GM23338 (cell line): ENCODE results near the gene BAAT. TPM values are rescaled to one million over a fixed set of nuclear protein-coding genes. Genes with fewer than 3 reads are reported as not detected.

Experiments used
- ATAC-seq: fragments of 200-7000 bp; cut with Tn5 transposase; 3 replicates; pipeline ENCODE4 v1.9.1; 2020
- DNase-seq: peaks from one replicate; pipeline ENCODE4 v3.0.0-alpha.2; 2015; ENCODE audit warnings: low spot score
- H2AFZ ChIP-seq: fragments of 200-600 bp; sonication (generic); 2 replicates; pipeline ENCODE4 v1.8.0; 2016; ENCODE audit warnings: antibody characterized with exemption, mild to moderate bottlenecking, moderate library complexity
- H3F3A ChIP-seq: fragments of 200-600 bp; sonication (generic); replicated peaks from 2 replicates; pipeline ENCODE4 v1.8.0; 2017; ENCODE audit warnings: antibody characterized with exemption, mixed run types, low read depth
- H3K27ac ChIP-seq: fragments of 200-600 bp; sonication (generic); 2 replicates; pipeline ENCODE4 v1.6.1; 2016; ENCODE audit warnings: low read depth
- H3K27me3 ChIP-seq: fragments of 200-600 bp; sonication (generic); 2 replicates; pipeline ENCODE4 v1.8.0; 2016; ENCODE audit warnings: mild to moderate bottlenecking, mixed run types, moderate library complexity; ENCODE audit not compliant: insufficient read depth
- H3K36me3 ChIP-seq: fragments of 200-600 bp; sonication (generic); 2 replicates; pipeline ENCODE4 v1.8.0; 2016; ENCODE audit warnings: mild to moderate bottlenecking; ENCODE audit not compliant: insufficient read depth
- H3K4me1 ChIP-seq: fragments of 200-600 bp; sonication (generic); 2 replicates; pipeline ENCODE4 v1.8.0; 2016; ENCODE audit warnings: mild to moderate bottlenecking, moderate library complexity; ENCODE audit not compliant: insufficient read depth
- H3K4me2 ChIP-seq: fragments of 200-600 bp; sonication (generic); 2 replicates; pipeline ENCODE4 v1.7.1; 2017; ENCODE audit warnings: mixed run types
- H3K4me3 ChIP-seq: fragments of 200-600 bp; sonication (generic); 2 replicates; pipeline ENCODE4 v1.6.1; 2016; ENCODE audit warnings: mixed run types
- H3K79me2 ChIP-seq: fragments of 200-600 bp; sonication (generic); replicated peaks from 2 replicates; pipeline ENCODE4 v1.8.0; 2017; ENCODE audit warnings: mild to moderate bottlenecking; ENCODE audit not compliant: insufficient read depth
- H3K9me2 ChIP-seq: fragments of 200-600 bp; sonication (generic); 2 replicates; pipeline ENCODE4 v1.8.0; 2017; ENCODE audit not compliant: insufficient read depth
- H4K20me1 ChIP-seq: fragments of 200-600 bp; sonication (generic); replicated peaks from 2 replicates; pipeline ENCODE4 v1.8.0; 2017; ENCODE audit warnings: mild to moderate bottlenecking; ENCODE audit not compliant: insufficient read depth
- H3K27ac Mint-ChIP-seq: 2 replicates; pipeline ENCODE4 v1.8.0; 2020; ENCODE audit warnings: inconsistent platforms, mild to moderate bottlenecking, moderate library complexity, mixed read lengths
- H3K27me3 Mint-ChIP-seq: 3 replicates; pipeline ENCODE4 v1.8.0; 2022; ENCODE audit warnings: low read depth, mild to moderate bottlenecking, moderate library complexity, mixed read lengths, inconsistent platforms; ENCODE audit not compliant: insufficient read depth, poor library complexity
- H3K36me3 Mint-ChIP-seq: 3 replicates; pipeline ENCODE4 v1.8.0; 2021; ENCODE audit warnings: low read depth, mild to moderate bottlenecking, inconsistent platforms, moderate library complexity, mixed read lengths
- H3K4me1 Mint-ChIP-seq: 3 replicates; pipeline ENCODE4 v1.8.0; 2020; ENCODE audit warnings: mild to moderate bottlenecking, inconsistent platforms, mixed read lengths
- H3K4me3 Mint-ChIP-seq: 3 replicates; pipeline ENCODE4 v1.8.0; 2021; ENCODE audit warnings: moderate library complexity, mild to moderate bottlenecking, inconsistent platforms, mixed read lengths
- H3K9me3 Mint-ChIP-seq: 3 replicates; pipeline ENCODE4 v1.8.0; 2020; ENCODE audit warnings: moderate library complexity, mild to moderate bottlenecking, inconsistent platforms, mixed read lengths
- CREB1 ChIP-seq: fragments of 250-450 bp; sonication (Bioruptor Pico); IDR thresholded peaks from 2 replicates; pipeline ENCODE4 v1.5.0; 2020; ENCODE audit warnings: low read depth, mild to moderate bottlenecking, moderate library complexity
- CTCF ChIP-seq, 2 experiments: fragments of 200-600 bp in 1 of 2; sonication (generic) in 1 of 2; conservative IDR thresholded peaks; 2 replicates each; pipeline versions ENCODE4 v1.5.1 to v1.6.1; 2016 to 2017; ENCODE audit warnings: antibody characterized with exemption in 2 of 2, low read depth in 2 of 2, mild to moderate bottlenecking in 2 of 2, moderate library complexity in 1 of 2
- ETS1 ChIP-seq: IDR thresholded peaks from 2 replicates; pipeline ENCODE4 v1.6.1; 2016; ENCODE audit warnings: antibody characterized with exemption
- EZH2 ChIP-seq: fragments of 200-600 bp; sonication (generic); IDR thresholded peaks from one replicate; pipeline ENCODE4 v1.8.0; 2017; ENCODE audit warnings: antibody characterized with exemption, mild to moderate bottlenecking, low read depth; ENCODE audit not compliant: unreplicated experiment
- EZH2phosphoT487 ChIP-seq: fragments of 200-600 bp; sonication (generic); IDR thresholded peaks from one replicate; pipeline ENCODE4 v1.8.1; 2018; ENCODE audit warnings: antibody characterized with exemption; ENCODE audit not compliant: unreplicated experiment
- POLR2AphosphoS5 ChIP-seq: IDR thresholded peaks from 2 replicates; pipeline ENCODE4 v1.6.1; 2016; ENCODE audit warnings: antibody characterized with exemption, low read depth
- REST ChIP-seq: IDR thresholded peaks from one replicate; pipeline ENCODE4 v1.6.1; 2018; ENCODE audit warnings: antibody characterized with exemption; ENCODE audit not compliant: unreplicated experiment
- STAT1 ChIP-seq: IDR thresholded peaks from one replicate; pipeline ENCODE4 v1.6.1; 2016; ENCODE audit warnings: antibody characterized with exemption; ENCODE audit not compliant: unreplicated experiment
- ZNF114 ChIP-seq: fragments of 250-450 bp; sonication (Bioruptor Pico); IDR thresholded peaks from 2 replicates; pipeline ENCODE4 v1.5.0; 2020; ENCODE audit warnings: mild to moderate bottlenecking, moderate library complexity
- ZNF331 ChIP-seq: fragments of 250-450 bp; sonication (Bioruptor Pico); IDR thresholded peaks from 2 replicates; pipeline ENCODE4 v1.5.0; 2020; ENCODE audit warnings: low read depth, mild to moderate bottlenecking, moderate library complexity
- polyA plus RNA-seq: library from polyadenylated mRNA; unstranded; fragments of >200 nt; fragmentation: Nextera tagmentation; extraction: Ambion mirVana; gene quantifications from 2 replicates; pipeline ENCODE4 v1.2.1, GENCODE V29; 2016
- total RNA-seq: library from RNA; depleted of rRNA; stranded (reverse); fragments of >200 nt; shearing (Covaris generic); gene quantifications from 2 replicates; pipeline ENCODE4 v1.2.3, GENCODE V29; 2014

The BAAT gene
- total and polyA plus RNA-seq, 2 experiments from 2014 or later: 0.08 to 0.14 TPM

- ATAC-seq (no peak), DNase-seq (no peak)
- Histone ChIP-seq H2AFZ (no peak overlapping the region), H3K9me2 (no peaks in the 10 kb centered on the region), H3K27me3 (no peaks in the 10 kb centered on the region), H3K27ac (no peak overlapping the region), H3K4me1 (no peaks in the 10 kb centered on the region), H3K79me2 (no peaks in the 10 kb centered on the region), H3K36me3 (no peaks in the 10 kb centered on the region), H4K20me1 (no peaks in the 10 kb centered on the region), H3K4me2 (no peak overlapping the region), H3K4me3 (no peak overlapping the region), H3F3A (no peaks in the 10 kb centered on the region)
- Mint-ChIP-seq H3K9me3 (peaks cover 14% of the 10 kb centered on the region), H3K4me3 (no peak overlapping the region), H3K36me3 (0 out of 3 replicates have a peak, but pooled peaks cover 5% of the 10 kb centered on the region), H3K4me1 (peaks cover 5% of the 10 kb centered on the region; the same call in 2 of the 3 replicates), H3K27ac (no peak overlapping the region), H3K27me3 (no peaks in the 10 kb centered on the region)
- no peak for TF ChIP-seq ETS1
- TF ChIP-seq CREB1 (CRISPR knock-in tag): no peak
- no peak for TF ChIP-seq CTCF (conservative IDR thresholded peaks at IDR 0.05; ENCODE audit: low read depth in 2 of 2)
- TF ChIP-seq ZNF331 (CRISPR knock-in tag): no peak
- TF ChIP-seq REST: no peak
- TF ChIP-seq EZH2: no peak
- no peak for TF ChIP-seq POLR2AphosphoS5
- no peak for TF ChIP-seq ZNF114 (CRISPR knock-in tag)
- no peak for TF ChIP-seq STAT1
These were observed 32.6 kb upstream of the BAAT start for GRCh38 chr9:101417389-101417788.

- no peak overlapping the region for H2AFZ ChIP-seq
- no peaks in the 10 kb centered on the region for H3K4me1 ChIP-seq
- H3K4me3 Mint-ChIP-seq: no peak overlapping the region
- TF ChIP-seq EZH2phosphoT487: no peak
- TF ChIP-seq CTCF (conservative IDR thresholded peaks at IDR 0.05; ENCODE audit: low read depth in 2 of 2): no peak
- H3K4me1 Mint-ChIP-seq: no peaks in the 10 kb centered on the region
- no peaks in the 10 kb centered on the region for H3K9me2 ChIP-seq
- peaks cover 19% of the 10 kb centered on the region for H3K36me3 Mint-ChIP-seq
- no peak overlapping the region for H3K27ac ChIP-seq
- no peaks in the 10 kb centered on the region for H3K27me3 Mint-ChIP-seq
- H3K79me2 ChIP-seq: no peaks in the 10 kb centered on the region
- H3K4me3 ChIP-seq: no peak overlapping the region
- H4K20me1 ChIP-seq: no peaks in the 10 kb centered on the region
- peaks cover 29% of the 10 kb centered on the region for H3K9me3 Mint-ChIP-seq
- no peak overlapping the region for H3K27ac Mint-ChIP-seq
- H3K36me3 ChIP-seq: no peaks in the 10 kb centered on the region
- H3K4me2 ChIP-seq: no peak overlapping the region
- no peaks in the 10 kb centered on the region for H3F3A ChIP-seq
- DNase-seq (no peak), ATAC-seq (no peak)
- H3K27me3 ChIP-seq: no peaks in the 10 kb centered on the region
These were observed 30.8 kb upstream of the BAAT start for GRCh38 chr9:101415578-101415977.
